GM10266 (cell line): ENCODE measurements around the gene LCAT.
"Not testable (repeated sequence)": the region's sequence is repeated elsewhere in the genome, so short reads cannot be mapped to it uniquely, and the experiment has no call there.

Experiments
- DNase-seq: peaks from one replicate; pipeline ENCODE4 v3.0.0; 2012; ENCODE audit errors: extremely low spot score
- CTCF ChIP-seq: IDR thresholded peaks from 2 replicates; pipeline ENCODE4 v1.5.1; 2012; ENCODE audit warnings: mild to moderate bottlenecking, low read depth; ENCODE audit not compliant: control insufficient read depth, insufficient read depth; ENCODE audit errors: missing control alignments

The LCAT gene

GRCh38 chr16:67922740-67923139 lies 21.2 kb downstream of the LCAT start:
- DNase-seq = no peak
- TF ChIP-seq CTCF = no peak

GRCh38 chr16:67922221-67922620 lies 21.7 kb downstream of the LCAT start:
- TF ChIP-seq CTCF = no peak
- DNase-seq = no peak

GRCh38 chr16:67919622-67920221 lies 24.2 kb downstream of the LCAT start:
- TF ChIP-seq CTCF = no peak
- DNase-seq = no peak

DNA sequence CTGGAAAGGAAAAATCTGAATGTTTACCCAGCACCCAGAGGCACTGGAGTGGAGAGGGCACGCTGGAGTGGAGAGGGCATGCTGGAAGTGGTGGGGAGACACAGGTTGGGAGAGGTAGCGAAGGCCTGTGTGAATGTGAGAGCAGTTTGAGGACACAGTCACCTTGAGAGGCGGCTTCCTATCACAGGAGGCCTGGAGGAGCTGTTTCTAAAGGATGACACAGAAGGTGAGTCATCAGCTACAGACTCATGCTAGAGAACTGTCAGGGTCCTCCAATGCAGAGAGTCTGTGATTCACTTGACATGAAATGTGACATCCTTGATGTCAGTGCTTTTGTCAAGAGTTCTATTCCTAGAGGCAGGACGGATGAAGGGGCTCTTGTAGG lies 26.1 kb downstream of the LCAT start:
- no peak for TF ChIP-seq CTCF
- no peak for DNase-seq

- DNase-seq = no peak
- TF ChIP-seq CTCF = no peak
These were observed 26.6 kb downstream of the LCAT start for GRCh38 chr16:67917140-67917851.

DNA sequence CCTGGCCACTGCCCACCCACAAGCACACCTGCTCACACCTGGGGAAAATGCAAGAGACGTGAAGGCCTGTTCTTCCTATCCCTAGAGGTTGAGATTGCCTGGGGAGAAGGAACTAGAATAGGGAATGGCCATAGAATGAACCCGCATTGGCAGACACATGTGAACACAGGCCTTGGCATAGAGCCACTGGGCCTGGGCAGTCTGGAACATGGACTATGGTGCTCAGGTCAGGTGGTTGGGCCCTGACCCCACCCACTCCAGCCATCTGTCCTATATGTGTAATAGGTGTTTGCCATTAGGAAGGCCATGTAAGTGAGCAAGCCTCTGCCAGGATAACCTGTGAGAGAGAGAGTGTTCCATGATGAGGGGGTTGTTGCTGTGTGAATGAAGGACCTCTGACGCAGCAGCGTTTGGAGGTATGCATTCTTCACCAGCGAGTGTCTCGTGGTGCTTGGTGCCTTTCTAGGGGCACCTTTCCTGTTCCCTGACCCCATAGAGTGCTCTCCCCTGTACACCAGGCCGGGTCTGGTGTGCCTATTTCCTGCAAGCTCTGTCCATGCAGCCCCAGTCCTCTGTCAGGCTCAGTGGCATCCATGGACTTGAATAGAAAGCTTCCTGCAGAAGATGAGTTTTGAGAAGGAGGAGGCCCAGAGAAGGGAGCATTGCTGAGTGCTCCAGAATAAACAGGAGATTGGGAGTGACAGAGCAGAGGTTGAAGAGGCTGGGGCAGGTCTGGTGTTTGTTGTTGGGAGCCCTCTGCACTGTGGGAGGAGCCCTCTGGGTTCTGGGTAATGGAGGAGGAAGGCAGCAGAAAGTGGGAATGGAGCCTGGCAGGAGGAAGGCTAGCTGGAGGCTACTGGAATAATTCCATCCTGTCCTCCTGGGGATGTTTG lies 27.8 kb downstream of the LCAT start:
- TF ChIP-seq CTCF = no peak
- DNase-seq = no peak

DNA sequence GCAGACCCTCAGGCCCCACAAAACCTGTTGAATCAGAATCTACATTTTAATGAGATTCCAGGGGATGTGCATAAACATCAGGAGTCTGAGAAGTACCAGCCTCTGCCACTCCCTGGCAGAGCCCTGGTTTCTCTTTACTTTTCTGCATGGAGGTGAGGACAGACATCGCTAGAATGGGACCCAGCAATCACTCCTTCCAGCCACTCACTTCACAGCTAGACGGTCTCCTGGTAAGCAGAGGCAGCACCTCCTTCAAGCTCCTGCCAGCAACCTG lies 28.5 kb downstream of the LCAT start:
- DNase-seq = not testable (repeated sequence)
